Heart right ventricle (tissue), 16 donors: ENCODE measurements around the gene KLF2. TPM values are rescaled to one million over a fixed set of nuclear protein-coding genes. Genes with fewer than 3 reads are reported as not detected.

Experiments
- ATAC-seq, 8 donors: fragments of 200-7000 bp; cut with Tn5 transposase; one replicate each; pipeline ENCODE4 v1.9.1; 2020; ENCODE audit warnings: mild to moderate bottlenecking in 8 of 8, moderate library complexity in 8 of 8, moderate number of reproducible peaks in 1 of 8
- DNase-seq, 2 donors: peaks; one replicate each; pipeline ENCODE4 v3.0.0-alpha.2; 2020
- H3K27ac ChIP-seq, 10 donors: fragments of 200-600 bp; sonication (generic) in 2 of 10; one replicate each; pipeline versions ENCODE4 v1.5.0 to v1.8.0; 2020 to 2022; ENCODE audit warnings: mild to moderate bottlenecking in 3 of 10
- H3K27me3 ChIP-seq, 7 donors: fragments of 200-600 bp; one replicate each; pipeline ENCODE4 v1.8.0; 2021 to 2022; ENCODE audit warnings: mild to moderate bottlenecking in 2 of 7
- H3K36me3 ChIP-seq, 9 donors: fragments of 200-600 bp; sonication (generic) in 1 of 9; one replicate each; pipeline versions ENCODE4 v1.5.0 to v1.8.0; 2020 to 2022; ENCODE audit warnings: mild to moderate bottlenecking in 2 of 9
- H3K4me1 ChIP-seq, 9 donors: fragments of 200-600 bp; sonication (generic) in 1 of 9; one replicate each; pipeline versions ENCODE4 v1.5.0 to v1.8.0; 2020 to 2022; ENCODE audit warnings: mild to moderate bottlenecking in 4 of 9
- H3K4me3 ChIP-seq, 10 donors: fragments of 200-600 bp; sonication (generic) in 2 of 10; one replicate each; pipeline versions ENCODE4 v1.5.0 to v1.8.0; 2020 to 2022; ENCODE audit warnings: mild to moderate bottlenecking in 7 of 10, moderate library complexity in 2 of 10
- H3K9me3 ChIP-seq, 11 donors: fragments of 200-600 bp in 10 of 11; sonication (generic) in 2 of 11; one replicate each; pipeline versions ENCODE4 v1.5.0 to v1.8.0; 2013 to 2022; ENCODE audit warnings: mild to moderate bottlenecking in 2 of 11, control low read depth in 1 of 11, moderate library complexity in 1 of 11
- CTCF ChIP-seq, 9 donors: fragments of 200-600 bp; sonication (generic) in 2 of 9; IDR thresholded peaks; one replicate each; pipeline versions ENCODE4 v1.5.0 to v1.8.0; 2021 to 2022; ENCODE audit warnings: antibody characterized with exemption in 9 of 9, mild to moderate bottlenecking in 5 of 9, moderate library complexity in 1 of 9
- WGBS, 2 donors: extraction: QIAGEN DNeasy Blood & Tissue Kit; methylation state at CpG; one replicate each; pipeline ENCODE4 v1.1.7; 2013; ENCODE audit warnings: inconsistent platforms in 1 of 2; 5-methylcytosine and 5-hydroxymethylcytosine counted together
- intact Hi-C, 10 donors: fragments of 100-400 bp; cut with DNase I; formaldehyde crosslinking; loops; one replicate each; pipeline versions ENCODE4 v1.11.1 to v1.14.2; 2022
- polyA plus RNA-seq, 2 donors: library from polyadenylated mRNA; stranded (reverse); fragments of 200-250 nt; gene quantifications; one replicate each; pipeline ENCODE4 v1.2.3, GENCODE V29; 2013
- total RNA-seq, 10 donors: library from RNA; stranded (reverse); fragmentation: NEBNext Ultra II Directional in 3 of 10; extraction: Animal tissue kit (Norgen Biotek cat#: 25700) in 3 of 10; gene quantifications; one replicate each; pipeline versions ENCODE4 v1.2.1 to v1.2.4, GENCODE V29; 2021 to 2023
- donor health status: Arrhythmogenic right ventricular cardiomyopathy.
- donor health status: ischemic (EF 13 %, LVEDD 7.1; RV severe dilation, severe dysfunction).
- donor health status: healthy with polysubstance abuse.
- donor health status: DM: no; HTN: yes; CAD: no.
- donor health status: DM: no; HTN: no; CAD: no.
- donor health status: ischemic (EF 25% LVEDD 6.9; RV normal size, moderate dysfunction).
- donor health status: ischemic (EF 25% LVEDD 5.7; RV mildly dilated, moderate dysfunction).
- donor health status: healthy.
- donor health status: DM: yes; HTN: yes; CAD: no.
- donor health status: Ischemic cardiomyopathy.
- donor health status: ischemic (EF 35%, LVEDD 5.7; RV mildly dilated, moderate dysfunction).
- donor health status: nonischemic (EF 11% LVEDD 7.7; RV severe dilation, severe dysfunction).
- donor health status: DM: yes; HTN: yes; CAD: no.
- donor health status: PGD.
- donor health status: ischemic (EF 29% LVEDD 5.4; RV normal size, mild dysfunction).
- donor health status: nonischemic (EF 23%, LVEDD 6.1; RV moderate dilation, normal function).

KLF2 gene
- total and polyA plus RNA-seq, 12 donors, result 22.4 to 76.2 (median 50.4) TPM

DNA sequence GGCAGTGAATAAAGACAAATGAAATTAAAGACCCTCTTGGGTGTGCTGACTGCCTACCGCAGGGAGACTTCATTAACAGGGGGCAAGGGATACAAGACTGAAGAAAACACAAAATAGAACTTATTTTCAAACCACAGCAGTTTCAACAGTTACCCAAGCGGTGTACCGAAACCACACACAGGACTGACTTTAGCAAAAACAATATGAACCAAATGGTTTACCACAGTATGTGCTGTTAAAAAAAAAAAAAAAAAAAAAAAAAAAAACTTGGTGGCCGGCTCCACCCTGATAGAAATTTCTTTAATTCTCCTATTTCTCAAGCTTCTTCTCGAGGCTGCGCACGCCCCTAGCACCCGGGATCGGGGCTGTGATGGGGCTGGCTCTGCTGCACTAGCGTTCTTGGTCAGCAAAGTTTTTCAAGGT is 42.6 kb downstream of the KLF2 start:
- Histone ChIP-seq H3K36me3 (peaks cover 0 to 16% (median 0%) of the 10 kb centered on the region in 9 donors), H3K4me3 (peak overlapping the region in 1 of 10 donors; percentile 23), H3K27me3 (no peaks in the 10 kb centered on the region), H3K27ac (peak overlapping the region in 3 of 10 donors; percentile 19 to 83 (median 19)), H3K9me3 (no peaks in the 10 kb centered on the region), H3K4me1 (peaks cover 4 to 75% (median 21%) of the 10 kb centered on the region in 9 donors)
- ATAC-seq, result no peak
- 89 to 98% methylated on average over 10 of the region's 10 CpGs for WGBS, 2 donors
- no peak for TF ChIP-seq CTCF (IDR thresholded peaks at IDR 0.05)
- intact Hi-C loops, result no loop called here
- DNase-seq, result no peak

GRCh38 chr19:16368385-16369305 is 44.0 kb downstream of the KLF2 start:
- H3K4me3 ChIP-seq, result no peak overlapping the region
- ATAC-seq (no peak), DNase-seq (no peak)
- WGBS, 2 donors, result 78 to 80% methylated on average over 18 of the region's 18 CpGs
- H3K4me1 ChIP-seq, result peaks cover 12 to 89% (median 33%) of the 10 kb centered on the region in 9 donors
- H3K36me3 ChIP-seq, result peaks cover 0 to 24% (median 0%) of the 10 kb centered on the region in 9 donors
- no peaks in the 10 kb centered on the region for H3K27me3 ChIP-seq
- intact Hi-C loops, result no loop called here
- no peak for TF ChIP-seq CTCF (IDR thresholded peaks at IDR 0.05)
- H3K27ac ChIP-seq, result peak overlapping the region in 1 of 10 donors; percentile 83
- H3K9me3 ChIP-seq, result no peaks in the 10 kb centered on the region

GRCh38 chr19:16369306-16369663 is 44.7 kb downstream of the KLF2 start:
- H3K4me3 ChIP-seq, result no peak overlapping the region
- intact Hi-C loops, result no loop called here
- H3K27ac ChIP-seq, result peak overlapping the region in 1 of 10 donors; percentile 83
- no peak for ATAC-seq
- peaks cover 12 to 95% (median 39%) of the 10 kb centered on the region in 9 donors for H3K4me1 ChIP-seq
- no peaks in the 10 kb centered on the region for H3K27me3 ChIP-seq
- H3K9me3 ChIP-seq, result no peaks in the 10 kb centered on the region
- DNase-seq, result no peak
- no peak for TF ChIP-seq CTCF (IDR thresholded peaks at IDR 0.05)
- WGBS, 2 donors, result 86 to 90% methylated on average over 3 of the region's 3 CpGs
- peaks cover 0 to 29% (median 0%) of the 10 kb centered on the region in 9 donors for H3K36me3 ChIP-seq

GRCh38 chr19:16369664-16370576 is 45.3 kb downstream of the KLF2 start:
- Histone ChIP-seq H3K36me3 (peaks cover 0 to 36% (median 4%) of the 10 kb centered on the region in 9 donors), H3K27me3 (no peaks in the 10 kb centered on the region), H3K4me3 (no peak overlapping the region), H3K27ac (peak overlapping the region in 6 of 10 donors; percentile 0 to 83 (median 56)), H3K9me3 (no peaks in the 10 kb centered on the region), H3K4me1 (peaks cover 12 to 97% (median 43%) of the 10 kb centered on the region in 9 donors)
- ATAC-seq, result no peak
- intact Hi-C loops, result loop anchor here in 1 of 10 donors (10.0 kb wide), 1 partner anchor 45 kb away; the partner anchor contains the start of gene KLF2
- no peak for TF ChIP-seq CTCF (IDR thresholded peaks at IDR 0.05)
- 92 to 93% methylated on average over 20 to 22 of the region's 22 CpGs for WGBS, 2 donors
- no peak for DNase-seq
